GM18861 (cell line): Measurements from ENCODE around the gene KRT6C.

Source experiments
- ATAC-seq: cut with Tn5 transposase; IDR thresholded peaks from one replicate; pipeline ENCODE4 v1.9.1; 2021; ENCODE audit not compliant: unreplicated experiment

The KRT6C gene

GRCh38 chr12:52473768-52474167 is at the start of gene KRT6C:
KRT6C (minus strand) TSS chr12:52473805; CDS start chr12:52473737, 68 bp downstream.
- no peak for ATAC-seq

GRCh38 chr12:52522346-52523011 is 48.9 kb upstream of the KRT6C start:
- no peak for ATAC-seq

- ATAC-seq, result no peak
Measured at GRCh38 chr12:52521568-52522266, 48.1 kb upstream of the KRT6C start.

GRCh38 chr12:52521175-52521567 is 47.6 kb upstream of the KRT6C start:
- ATAC-seq, result no peak

GRCh38 chr12:52519826-52520662 is 46.4 kb upstream of the KRT6C start, which contains the start of gene KRT5:
KRT5 (minus strand) TSS chr12:52520394; CDS start chr12:52520296, 98 bp downstream.
- ATAC-seq, result no peak

- no peak for ATAC-seq
Measured at GRCh38 chr12:52519387-52519703, 45.7 kb upstream of the KRT6C start.

GRCh38 chr12:52518574-52519386 is 45.2 kb upstream of the KRT6C start:
- ATAC-seq, result no peak

- no peak for ATAC-seq
Measured at GRCh38 chr12:52517888-52518287, 44.3 kb upstream of the KRT6C start.

GRCh38 chr12:52517005-52517835 is 43.6 kb upstream of the KRT6C start:
- no peak for ATAC-seq

GRCh38 chr12:52515927-52516831 is 42.6 kb upstream of the KRT6C start:
- no peak for ATAC-seq

GRCh38 chr12:52515319-52515646 is 41.7 kb upstream of the KRT6C start:
- no peak for ATAC-seq

- ATAC-seq, result no peak
Measured at GRCh38 chr12:52514471-52515318, 41.1 kb upstream of the KRT6C start.

GRCh38 chr12:52513736-52514135 is 40.1 kb upstream of the KRT6C start:
- no peak for ATAC-seq

GRCh38 chr12:52508211-52508610 is 34.6 kb upstream of the KRT6C start:
- ATAC-seq, result no peak

GRCh38 chr12:52506858-52507715 is 33.5 kb upstream of the KRT6C start:
- ATAC-seq, result no peak

- no peak for ATAC-seq
Measured at GRCh38 chr12:52502877-52503276, 29.3 kb upstream of the KRT6C start.

- no peak for ATAC-seq
Measured at GRCh38 chr12:52501490-52501889, 27.9 kb upstream of the KRT6C start.
